ENCODE results near the gene FAT2. TPM values are rescaled to one million over a fixed set of nuclear protein-coding genes. Genes with fewer than 3 reads are reported as not detected.

Gene FAT2
- polyA plus RNA-seq (2014; cell fraction: cytosol; rRNA removed): not detected in 2 replicates
- not detected in 2 replicates for polyA plus RNA-seq (2014; cell fraction: nucleus; rRNA removed)

DNA sequence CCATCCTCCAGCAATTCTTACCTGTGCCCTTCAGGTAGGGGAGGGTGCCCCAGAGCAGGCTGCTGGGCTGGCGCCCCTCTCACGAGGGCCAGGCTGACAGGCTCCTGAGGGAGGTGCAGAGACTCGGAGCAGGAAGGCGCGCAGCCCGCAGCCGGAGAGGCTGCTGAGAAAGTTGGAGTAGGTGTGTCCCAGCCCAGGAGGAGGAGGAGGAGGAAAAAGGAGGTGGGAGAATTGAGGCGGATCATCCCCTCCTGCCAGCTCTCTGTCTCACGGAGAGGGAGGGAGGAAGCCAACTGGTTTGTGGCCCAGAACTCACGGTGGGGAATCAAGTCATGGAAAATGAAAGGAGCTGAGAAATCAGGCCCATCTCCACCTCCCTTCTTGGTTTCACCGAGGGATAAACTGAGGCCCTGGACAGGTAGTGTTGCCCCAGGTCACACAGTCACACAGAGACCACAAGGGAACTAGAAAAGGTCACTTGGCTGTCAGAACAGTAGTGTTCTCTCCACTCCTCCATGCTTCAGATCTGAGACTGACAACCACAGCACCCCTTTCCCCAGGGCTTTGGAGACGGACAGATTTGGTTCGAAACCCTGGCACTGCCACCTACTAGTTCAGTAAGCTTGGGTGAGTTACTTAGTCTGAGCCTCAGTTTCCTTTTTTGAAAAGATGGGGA is at the start of gene FAT2:
Gene FAT2, minus strand, starts transcription at position 188 of the 676 bp plus-strand sequence. CDS start 22,400 bp downstream, outside the sequence.
- DNase-seq (ENCODE audit: low spot score): no peak

DNA sequence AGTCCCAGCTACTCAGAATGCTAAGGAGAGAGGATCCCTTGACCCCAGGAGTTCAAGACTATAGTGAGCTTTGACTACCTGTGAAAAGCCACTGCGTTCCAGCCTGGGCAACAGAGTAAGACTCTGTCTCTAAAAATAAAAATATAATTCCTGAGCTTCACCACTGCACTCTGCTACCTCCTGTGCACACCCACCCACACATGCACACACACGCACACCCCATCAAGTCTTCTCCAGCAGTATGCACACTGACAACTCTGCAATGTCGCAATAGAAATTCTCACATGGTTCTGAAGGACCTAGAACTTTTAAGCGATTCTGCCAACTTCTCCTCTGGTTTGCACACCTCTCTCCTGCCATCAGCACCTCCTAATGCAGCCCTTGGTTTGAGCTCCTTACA is 47.5 kb upstream of the FAT2 start:
- DNase-seq (ENCODE audit: low spot score): no peak

- DNase-seq (ENCODE audit: low spot score): no peak
Observed at GRCh38 chr5:151637676-151638075, 46.5 kb upstream of the FAT2 start.

DNA sequence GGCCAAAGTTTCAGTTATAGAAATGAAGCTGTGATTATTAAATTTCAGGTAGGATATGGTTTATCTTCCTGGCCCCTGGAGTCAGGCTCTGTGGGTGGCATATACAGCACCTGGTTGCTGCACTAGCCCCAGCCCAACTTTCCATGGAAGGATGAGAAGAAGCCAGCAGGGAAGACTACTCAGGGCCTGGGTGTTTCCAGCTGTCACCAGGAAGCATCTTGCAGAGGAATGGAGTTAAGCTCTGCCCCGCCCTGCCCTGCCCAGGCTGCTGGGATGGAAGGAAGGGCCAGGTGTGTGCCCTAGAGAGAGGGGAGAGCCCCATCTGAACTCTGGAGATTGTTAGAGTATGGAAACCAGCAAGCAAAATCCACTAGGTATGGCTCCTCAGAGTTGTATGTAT is 42.8 kb upstream of the FAT2 start:
- DNase-seq (ENCODE audit: low spot score): no peak

- DNase-seq (ENCODE audit: low spot score): no peak
Observed at GRCh38 chr5:151632941-151633340, 41.8 kb upstream of the FAT2 start.

- no peak for DNase-seq (ENCODE audit: low spot score)
Observed at GRCh38 chr5:151632524-151632923, 41.4 kb upstream of the FAT2 start.

GRCh38 chr5:151631941-151632340 is 40.8 kb upstream of the FAT2 start:
- no peak for DNase-seq (ENCODE audit: low spot score)

DNA sequence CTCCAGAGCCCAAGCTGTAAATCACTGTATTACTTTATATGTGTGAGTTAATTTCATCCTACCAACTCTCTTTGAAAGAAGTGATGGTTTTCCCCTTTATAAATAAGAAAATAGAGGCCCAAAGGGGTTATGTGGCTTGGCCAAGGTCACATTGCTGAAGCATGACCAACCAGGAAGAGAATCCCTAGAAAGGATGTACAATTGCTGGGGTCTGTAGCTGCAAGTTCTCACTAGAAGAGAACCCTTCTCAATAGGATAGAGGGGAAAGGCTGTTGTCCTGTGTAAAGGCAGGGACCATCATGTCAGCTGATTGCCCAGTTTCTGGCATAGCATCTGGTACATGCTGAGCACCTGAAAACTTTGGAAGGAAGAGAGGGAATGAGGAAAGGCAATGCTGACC is 39.0 kb upstream of the FAT2 start:
- no peak for DNase-seq (ENCODE audit: low spot score)

DNA sequence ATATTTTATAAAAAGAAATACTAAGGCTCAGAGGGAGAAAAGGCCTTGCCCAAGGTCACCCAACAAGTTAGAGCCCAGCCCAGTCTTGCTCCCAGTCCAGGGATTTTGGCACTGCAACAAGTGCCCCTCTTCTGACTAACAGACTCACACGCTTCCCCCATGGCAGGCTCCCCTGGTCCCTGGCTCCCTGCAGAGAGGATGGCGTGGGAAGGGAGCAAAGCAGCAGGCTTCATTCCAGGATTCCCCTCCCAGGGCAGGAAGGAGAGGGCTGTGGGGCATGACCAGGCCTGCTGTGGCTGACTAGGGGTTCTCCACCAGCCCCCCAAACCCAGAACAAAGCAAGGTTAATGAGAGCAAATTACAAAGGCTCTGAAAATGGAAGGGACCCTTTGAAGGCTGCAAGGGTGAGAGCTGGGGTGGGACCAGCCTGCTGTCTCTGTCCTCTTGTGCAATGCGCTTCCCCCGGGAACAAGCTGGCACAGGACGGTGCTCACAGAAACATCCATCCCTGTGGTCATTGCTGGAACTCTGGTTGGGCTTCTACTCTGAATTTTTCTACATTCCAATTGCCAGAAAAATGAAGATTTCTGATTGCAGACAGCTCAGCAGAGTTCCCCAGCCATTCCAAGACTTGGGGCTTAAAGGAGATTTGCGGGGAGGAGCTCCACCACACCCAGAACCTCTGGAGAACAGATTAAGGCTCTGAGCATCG is 37.1 kb upstream of the FAT2 start:
- no peak for DNase-seq (ENCODE audit: low spot score)

DNA sequence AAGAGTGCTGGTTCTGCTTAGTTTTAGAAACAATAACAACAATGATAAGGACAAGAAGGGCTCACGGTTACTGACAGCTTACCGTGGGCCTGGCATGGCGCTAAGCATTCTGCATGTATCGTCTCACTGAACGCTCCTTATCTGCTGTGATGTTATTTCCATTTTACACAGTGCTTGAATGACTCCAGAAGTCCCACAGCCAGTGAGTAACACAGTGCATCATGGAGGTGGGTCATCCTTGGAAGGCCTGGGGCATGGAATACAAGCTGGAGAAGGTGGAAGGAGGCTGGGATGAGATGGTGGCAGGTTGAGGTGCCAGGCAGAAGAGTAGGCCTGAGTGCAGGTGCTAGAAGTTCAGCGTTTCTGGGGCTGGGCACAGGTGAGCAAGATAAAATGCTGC is 36.5 kb upstream of the FAT2 start:
- DNase-seq (ENCODE audit: low spot score): no peak

DNA sequence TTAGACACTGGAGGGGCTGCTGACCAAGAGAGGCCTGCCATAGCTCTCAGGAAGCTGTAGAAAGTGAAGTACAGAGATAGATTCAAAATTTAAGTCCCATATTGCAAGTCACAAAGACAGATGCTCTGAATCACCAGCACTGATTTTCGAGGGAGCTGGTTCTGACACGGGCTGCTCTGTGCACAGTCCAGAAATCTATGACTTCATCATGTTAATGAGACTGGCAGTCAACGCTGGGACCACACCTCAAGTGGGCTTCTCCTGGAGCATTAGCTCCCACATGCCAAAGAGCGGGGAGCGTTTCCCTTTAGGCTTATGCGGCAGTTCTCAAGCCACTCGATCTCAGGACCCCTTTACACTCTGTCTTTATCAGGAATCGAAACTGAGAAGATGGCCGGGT is 34.2 kb upstream of the FAT2 start:
- no peak for DNase-seq (ENCODE audit: low spot score)

DNA sequence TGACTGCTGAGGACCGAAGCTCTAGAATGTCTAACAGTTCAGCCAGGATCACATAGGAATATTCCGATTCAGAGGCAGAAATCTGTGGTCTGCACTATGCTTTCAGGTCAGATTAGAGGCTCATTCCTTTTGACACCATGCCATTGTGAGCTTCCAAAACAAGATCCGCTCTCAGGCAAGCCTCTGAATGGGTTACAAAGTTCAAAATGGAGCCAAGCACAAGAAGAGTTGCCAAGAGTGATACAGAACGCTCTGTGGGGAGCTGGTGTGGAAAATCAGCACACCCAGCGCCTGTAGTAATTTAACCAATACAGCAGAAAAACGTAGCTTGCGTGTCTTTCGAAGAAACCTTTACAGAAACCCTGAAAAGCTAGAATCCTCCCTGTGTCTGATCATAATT is 33.3 kb upstream of the FAT2 start:
- DNase-seq (ENCODE audit: low spot score): no peak

- DNase-seq (ENCODE audit: low spot score): no peak
Observed at GRCh38 chr5:151622367-151623088, 31.4 kb upstream of the FAT2 start.

GRCh38 chr5:151620461-151620840 is 29.3 kb upstream of the FAT2 start:
- no peak for DNase-seq (ENCODE audit: low spot score)

- DNase-seq (ENCODE audit: low spot score): no peak
Observed at GRCh38 chr5:151619812-151620460, 28.8 kb upstream of the FAT2 start.

- DNase-seq (ENCODE audit: low spot score): no peak
Observed at GRCh38 chr5:151618907-151619306, 27.8 kb upstream of the FAT2 start.

DNA sequence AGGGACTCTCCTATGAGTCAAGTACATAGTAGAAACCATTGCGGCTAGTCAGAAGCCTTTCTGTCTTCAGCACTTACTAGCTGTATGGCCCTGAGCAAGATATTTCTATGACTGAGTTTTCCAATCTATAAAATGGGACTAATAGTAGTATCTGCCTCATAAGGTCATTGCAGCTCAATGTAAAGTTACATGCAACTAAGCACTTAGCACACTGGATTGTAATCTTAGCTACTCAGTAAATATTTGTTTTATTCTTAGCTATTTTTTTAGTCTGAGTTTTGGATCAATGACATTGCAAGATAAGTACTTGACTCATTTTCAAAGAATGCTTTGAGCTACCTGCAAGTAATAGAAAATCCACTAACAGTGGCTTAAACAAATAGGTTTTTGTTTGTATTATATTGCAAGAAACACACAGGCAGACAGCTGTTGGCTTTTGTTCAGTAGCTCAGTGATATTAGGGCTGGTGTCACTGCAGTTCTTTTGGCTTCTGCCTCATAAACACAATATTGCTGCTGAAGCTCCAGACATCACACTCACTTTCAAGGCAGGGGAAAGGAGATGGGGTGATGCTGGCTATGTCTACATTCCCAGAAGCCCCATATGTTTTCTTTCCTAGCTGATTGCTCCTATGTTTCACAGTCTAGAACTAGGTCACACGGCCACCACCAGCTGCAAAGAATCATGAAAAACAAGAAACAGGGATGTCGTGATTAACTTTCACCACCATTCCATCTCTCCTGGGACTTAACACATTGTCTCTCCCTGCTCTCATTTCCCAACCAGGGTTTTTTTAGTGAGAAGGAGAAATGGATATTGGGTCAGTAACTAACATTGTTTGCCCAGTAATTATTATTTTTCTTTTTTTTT is 26.9 kb upstream of the FAT2 start:
- no peak for DNase-seq (ENCODE audit: low spot score)

- DNase-seq (ENCODE audit: low spot score): no peak
Observed at GRCh38 chr5:151617383-151617840, 26.3 kb upstream of the FAT2 start.

GRCh38 chr5:151615431-151615830 is 24.3 kb upstream of the FAT2 start:
- no peak for DNase-seq (ENCODE audit: low spot score)

DNA sequence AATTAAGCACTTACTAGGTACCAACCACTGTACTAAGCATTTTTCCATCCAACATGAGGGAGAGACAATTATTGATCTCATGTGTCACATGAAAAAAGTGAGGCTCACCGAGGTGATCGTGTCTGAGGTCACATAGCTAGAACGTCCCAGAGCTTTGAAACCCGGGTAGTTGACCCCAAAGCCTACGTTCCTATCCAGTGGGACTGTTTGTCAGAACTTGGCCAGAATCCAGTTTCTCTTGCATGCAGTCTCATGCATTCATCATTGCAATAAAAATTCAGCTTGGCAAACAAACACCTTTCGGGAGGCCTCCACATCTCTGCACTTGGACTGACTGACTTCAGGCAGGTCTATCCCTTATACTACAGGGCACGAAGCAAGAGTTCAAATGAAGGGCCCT is 23.4 kb upstream of the FAT2 start:
- no peak for DNase-seq (ENCODE audit: low spot score)
